ENCODE measurements around the gene ARMC7.

ARMC7 gene

GRCh38 chr17:75098861-75099260, 10.9 kb upstream of the ARMC7 start:
- in situ Hi-C loops (cut with HindIII; ENCODE audit: low sequenced_read_pairs): no loop called here

GRCh38 chr17:75099881-75100595, 9.7 kb upstream of the ARMC7 start:
- in situ Hi-C loops (cut with HindIII; ENCODE audit: low sequenced_read_pairs): no loop called here

- in situ Hi-C loops (cut with HindIII; ENCODE audit: low sequenced_read_pairs): no loop called here
Measured at GRCh38 chr17:75102385-75102821, 7.4 kb upstream of the ARMC7 start.

- in situ Hi-C loops (cut with HindIII; ENCODE audit: low sequenced_read_pairs): no loop called here
Measured at GRCh38 chr17:75103601-75104554, 5.9 kb upstream of the ARMC7 start.

GRCh38 chr17:75105126-75106080, 4.4 kb upstream of the ARMC7 start:
- in situ Hi-C loops (cut with HindIII; ENCODE audit: low sequenced_read_pairs): no loop called here

- in situ Hi-C loops (cut with HindIII; ENCODE audit: low sequenced_read_pairs): no loop called here
Measured at GRCh38 chr17:75108193-75108592, 1.6 kb upstream of the ARMC7 start.

- in situ Hi-C loops (cut with HindIII; ENCODE audit: low sequenced_read_pairs): no loop called here
Measured at GRCh38 chr17:75109046-75109406, 743 bp upstream of the ARMC7 start.

GRCh38 chr17:75110234-75110937, 617 bp downstream of the ARMC7 start:
- in situ Hi-C loops (cut with HindIII; ENCODE audit: low sequenced_read_pairs): no loop called here

GRCh38 chr17:75111777-75112335, 2.1 kb downstream of the ARMC7 start:
- in situ Hi-C loops (cut with HindIII; ENCODE audit: low sequenced_read_pairs): no loop called here

- in situ Hi-C loops (cut with HindIII; ENCODE audit: low sequenced_read_pairs): no loop called here
Measured at GRCh38 chr17:75113798-75114551, 4.2 kb downstream of the ARMC7 start.

GRCh38 chr17:75114552-75115314, 5.0 kb downstream of the ARMC7 start:
- in situ Hi-C loops (cut with HindIII; ENCODE audit: low sequenced_read_pairs): loop anchor here (5.0 kb wide), 1 partner anchor 62 kb away; no protein-coding TSS in a partner anchor

- in situ Hi-C loops (cut with HindIII; ENCODE audit: low sequenced_read_pairs): loop anchor here (5.0 kb wide), 1 partner anchor 63 kb away; no protein-coding TSS in a partner anchor
Measured at GRCh38 chr17:75115555-75115954, 5.8 kb downstream of the ARMC7 start.

- in situ Hi-C loops (cut with HindIII; ENCODE audit: low sequenced_read_pairs): loop anchor here (5.0 kb wide), 1 partner anchor 64 kb away; no protein-coding TSS in a partner anchor
Measured at GRCh38 chr17:75116737-75117136, 7.0 kb downstream of the ARMC7 start.

GRCh38 chr17:75118307-75118706, 8.5 kb downstream of the ARMC7 start:
- in situ Hi-C loops (cut with HindIII; ENCODE audit: low sequenced_read_pairs): loop anchor here (5.0 kb wide), 1 partner anchor 66 kb away; no protein-coding TSS in a partner anchor

- in situ Hi-C loops (cut with HindIII; ENCODE audit: low sequenced_read_pairs): no loop called here
Measured at GRCh38 chr17:75124041-75124818, 14.5 kb downstream of the ARMC7 start.

- in situ Hi-C loops (cut with HindIII; ENCODE audit: low sequenced_read_pairs): no loop called here
Measured at GRCh38 chr17:75124819-75125162, 15.0 kb downstream of the ARMC7 start.

GRCh38 chr17:75125984-75126383, 16.2 kb downstream of the ARMC7 start:
- in situ Hi-C loops (cut with HindIII; ENCODE audit: low sequenced_read_pairs): no loop called here

GRCh38 chr17:75126954-75127353, 17.2 kb downstream of the ARMC7 start:
- in situ Hi-C loops (cut with HindIII; ENCODE audit: low sequenced_read_pairs): no loop called here
